MV-4-11 (cell line): ENCODE results near the gene P2RX3.
"Not testable (repeated sequence)": the region's sequence is repeated elsewhere in the genome, so short reads cannot be mapped to it uniquely, and the experiment has no call there.

Experiments used
- DNase-seq: peaks from one replicate; lab custom pipeline; 2025; lab: John Stamatoyannopoulos, UW

Gene P2RX3

DNA sequence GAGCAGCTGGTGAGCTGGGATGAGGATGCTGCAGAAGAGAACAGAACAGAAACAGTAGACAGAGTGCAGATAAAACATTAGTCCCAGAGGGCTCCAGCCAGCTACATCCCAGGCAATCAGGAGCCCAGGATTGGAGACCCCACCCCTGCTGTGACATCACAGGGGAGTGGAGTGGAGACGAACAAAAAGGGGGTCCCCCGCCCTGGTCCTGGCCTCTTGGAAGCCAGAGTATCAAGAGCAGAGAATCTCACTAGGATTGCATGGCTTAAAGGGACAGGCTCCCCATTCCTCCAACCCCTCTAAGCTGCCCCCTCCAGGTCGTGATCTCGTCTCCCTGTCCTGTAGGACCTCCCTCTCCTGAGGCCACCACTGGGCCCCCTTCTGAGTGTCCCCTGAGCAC, at the start of gene P2RX3:
TSS of gene P2RX3 (plus strand) at position 211 of the 400 bp plus-strand sequence. CDS start 199 bp downstream, outside the sequence.
- no peak for DNase-seq

GRCh38 chr11:57288771-57289579, 49.2 kb upstream of the P2RX3 start:
- no peak for DNase-seq

DNA sequence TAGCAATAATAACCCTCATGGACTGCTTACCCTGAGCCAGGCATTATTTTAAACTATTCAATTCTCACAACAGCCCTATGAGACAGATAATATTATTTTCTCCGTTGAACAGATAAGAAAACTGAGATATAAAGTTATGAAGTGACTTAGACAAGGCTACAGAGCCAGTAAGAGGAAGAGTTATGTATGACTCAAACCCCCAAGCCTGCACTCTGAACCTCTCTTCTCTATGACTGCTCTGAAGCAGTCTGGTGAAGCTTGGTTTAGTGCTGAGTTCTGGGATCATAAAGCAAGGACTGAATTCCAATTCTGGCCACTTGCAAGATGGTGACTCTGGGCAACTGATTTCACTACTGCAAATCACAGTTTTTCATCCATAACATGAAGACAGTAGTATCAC, 47.9 kb upstream of the P2RX3 start:
- no peak for DNase-seq

DNA sequence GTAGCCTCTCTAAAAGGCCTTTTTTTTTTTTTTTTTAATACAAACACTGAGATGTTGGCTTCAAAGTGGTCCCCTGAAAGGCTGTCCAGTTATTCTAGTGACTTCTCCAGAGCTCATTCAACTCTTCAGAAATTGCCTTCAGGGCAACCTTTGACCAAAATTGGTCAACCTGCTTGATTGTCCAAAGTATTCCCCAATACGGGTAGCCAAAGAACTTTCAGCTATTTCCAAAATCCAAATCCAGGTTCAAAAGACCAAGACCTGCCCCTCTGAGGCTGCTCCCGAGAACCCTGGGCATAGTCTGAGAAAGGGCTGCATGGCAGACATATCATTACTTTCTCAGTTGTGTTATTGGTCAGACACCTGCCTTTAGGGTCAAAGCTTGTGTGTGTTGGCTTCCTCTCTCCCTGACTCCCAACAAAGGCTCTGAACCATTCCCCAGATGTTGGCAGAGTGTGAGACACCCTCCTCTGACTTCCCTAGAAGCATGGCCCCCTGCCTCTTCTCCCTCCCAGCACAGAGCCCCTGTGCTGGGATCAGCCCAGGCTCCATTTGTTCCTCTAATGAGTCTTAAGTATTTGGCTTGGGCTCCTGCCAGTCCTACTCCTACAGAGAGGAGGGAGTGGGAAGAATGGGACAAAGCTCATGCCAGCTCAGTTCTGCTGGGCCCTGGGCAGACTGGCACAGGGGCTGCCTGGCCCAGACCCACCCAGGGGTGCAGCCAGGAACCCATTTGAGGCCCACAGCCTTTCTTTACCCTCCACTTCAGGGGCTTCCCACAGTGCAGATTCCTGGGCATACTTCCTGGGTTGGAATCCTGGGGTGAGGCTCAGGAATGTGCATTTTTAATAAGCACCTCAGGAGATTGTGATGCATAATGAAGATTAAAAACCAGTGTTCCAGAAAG, 43.7 kb upstream of the P2RX3 start:
- DNase-seq = no peak

DNA sequence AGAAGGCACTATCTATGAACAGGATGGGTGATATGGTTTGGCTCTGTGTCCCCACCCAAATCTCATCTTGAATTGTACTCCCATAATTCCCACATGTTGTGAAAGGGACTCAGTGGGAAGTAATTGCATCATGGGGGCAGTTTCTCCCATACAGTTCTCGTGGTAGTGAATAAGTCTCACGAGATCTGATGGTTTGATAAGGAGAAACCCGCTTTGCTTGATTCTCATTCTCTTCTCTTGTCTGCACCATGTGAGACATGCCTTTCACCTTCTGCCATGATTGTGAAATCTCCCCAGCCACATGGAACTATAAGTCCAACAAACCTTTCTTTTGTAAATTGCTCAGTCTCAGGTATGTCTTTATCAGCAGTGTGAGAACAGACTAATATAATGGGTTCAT, 41.9 kb upstream of the P2RX3 start:
- DNase-seq = not testable (repeated sequence)

DNA sequence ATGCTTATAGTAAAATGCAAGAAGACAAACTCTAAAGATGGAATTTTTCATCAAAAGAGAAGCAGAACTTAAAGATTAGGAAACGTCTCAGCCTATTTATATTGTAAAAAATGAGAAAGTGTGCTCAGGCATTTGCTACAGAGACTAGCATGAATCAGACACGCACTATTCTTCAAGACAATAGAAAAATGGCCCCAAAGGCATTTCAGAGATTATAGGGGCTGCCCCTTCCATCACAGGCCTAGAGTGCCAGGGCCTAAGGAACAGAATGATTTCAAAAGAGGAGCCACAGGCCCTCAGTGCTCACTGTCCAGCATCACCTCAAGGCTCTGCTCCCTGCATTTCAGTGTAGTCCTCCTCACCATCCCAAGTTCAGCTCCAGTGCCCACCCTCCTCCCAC, 40.9 kb upstream of the P2RX3 start:
- DNase-seq = no peak

DNA sequence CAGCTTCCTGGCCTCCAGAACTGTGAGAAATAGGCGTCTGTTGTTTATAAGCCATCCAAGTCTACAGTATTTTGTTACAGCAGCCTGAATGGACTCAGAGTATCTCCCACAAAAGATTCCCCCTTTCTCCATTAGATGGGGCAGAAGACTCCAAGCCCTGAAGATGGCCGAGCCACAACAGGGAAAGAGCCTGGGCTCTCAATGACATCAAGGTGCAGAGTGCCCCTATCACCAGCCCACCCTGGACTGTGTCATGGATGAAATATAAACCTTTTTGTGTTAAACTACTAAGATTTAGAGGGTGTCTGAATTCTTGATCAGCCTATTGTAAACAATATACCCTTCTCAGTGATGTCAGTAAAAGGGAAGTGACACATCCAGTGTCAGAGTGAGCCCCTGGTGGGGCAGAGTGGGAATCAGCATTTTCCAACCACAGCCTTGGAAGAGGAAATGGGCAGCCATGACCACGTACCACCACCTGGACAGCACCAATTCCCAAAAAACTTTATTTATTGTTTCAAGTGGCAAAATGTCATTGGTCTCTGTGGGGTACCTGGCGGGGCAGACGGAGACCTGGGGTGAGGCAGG, 38.9 kb upstream of the P2RX3 start:
- no peak for DNase-seq

DNA sequence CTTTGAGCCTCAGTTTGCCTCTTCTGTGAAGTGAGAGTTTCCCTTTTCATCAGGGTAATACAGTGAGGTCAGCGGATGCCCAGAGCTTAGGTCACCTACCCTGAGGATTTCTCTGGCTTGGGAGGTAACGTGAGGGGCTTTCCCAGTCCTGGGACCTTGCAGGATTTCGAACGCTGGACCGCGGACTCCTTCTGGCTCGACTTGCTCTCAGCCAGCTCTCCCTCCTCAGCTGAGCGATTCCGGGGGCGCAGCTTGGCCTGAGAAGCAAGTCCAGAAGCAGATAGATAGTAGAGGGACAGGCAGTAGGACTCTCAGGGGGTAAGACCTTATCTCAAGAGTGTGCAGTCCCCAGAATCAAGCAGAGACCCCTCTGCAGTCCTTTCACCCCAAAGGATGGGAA, 37.4 kb upstream of the P2RX3 start:
- DNase-seq = no peak

GRCh38 chr11:57301711-57302423, 36.3 kb upstream of the P2RX3 start:
- no peak for DNase-seq

DNA sequence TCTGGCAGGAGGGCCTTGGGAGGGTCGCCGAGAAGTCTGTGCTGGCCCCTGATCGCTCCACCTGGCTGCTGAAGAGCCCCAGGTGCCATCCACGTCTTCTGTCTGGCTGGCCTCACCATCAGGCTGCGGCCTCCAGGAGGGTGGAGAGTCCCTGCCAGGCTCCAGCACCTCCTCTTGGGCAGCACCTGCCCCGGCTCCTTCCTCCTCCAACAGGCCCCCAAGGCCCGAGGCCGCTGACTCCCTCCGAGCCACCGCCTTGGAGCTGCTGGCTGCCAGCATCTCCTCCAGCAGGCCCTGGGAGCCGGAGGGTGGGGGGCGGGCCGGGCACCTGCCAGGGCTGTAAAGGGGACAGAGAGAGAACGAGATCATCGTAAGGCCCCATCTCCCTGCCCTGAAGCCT, 35.7 kb upstream of the P2RX3 start:
- DNase-seq = no peak

- no peak for DNase-seq
These were observed 34.7 kb upstream of the P2RX3 start for GRCh38 chr11:57303280-57303989.

- no peak for DNase-seq
These were observed 34.1 kb upstream of the P2RX3 start for GRCh38 chr11:57303990-57304579.

GRCh38 chr11:57305523-57305922, 32.6 kb upstream of the P2RX3 start:
- DNase-seq = no peak

GRCh38 chr11:57306161-57306876, 31.8 kb upstream of the P2RX3 start:
- no peak for DNase-seq

- no peak for DNase-seq
These were observed 31.1 kb upstream of the P2RX3 start for GRCh38 chr11:57306940-57307565.

GRCh38 chr11:57307666-57308270, 30.4 kb upstream of the P2RX3 start:
- no peak for DNase-seq

DNA sequence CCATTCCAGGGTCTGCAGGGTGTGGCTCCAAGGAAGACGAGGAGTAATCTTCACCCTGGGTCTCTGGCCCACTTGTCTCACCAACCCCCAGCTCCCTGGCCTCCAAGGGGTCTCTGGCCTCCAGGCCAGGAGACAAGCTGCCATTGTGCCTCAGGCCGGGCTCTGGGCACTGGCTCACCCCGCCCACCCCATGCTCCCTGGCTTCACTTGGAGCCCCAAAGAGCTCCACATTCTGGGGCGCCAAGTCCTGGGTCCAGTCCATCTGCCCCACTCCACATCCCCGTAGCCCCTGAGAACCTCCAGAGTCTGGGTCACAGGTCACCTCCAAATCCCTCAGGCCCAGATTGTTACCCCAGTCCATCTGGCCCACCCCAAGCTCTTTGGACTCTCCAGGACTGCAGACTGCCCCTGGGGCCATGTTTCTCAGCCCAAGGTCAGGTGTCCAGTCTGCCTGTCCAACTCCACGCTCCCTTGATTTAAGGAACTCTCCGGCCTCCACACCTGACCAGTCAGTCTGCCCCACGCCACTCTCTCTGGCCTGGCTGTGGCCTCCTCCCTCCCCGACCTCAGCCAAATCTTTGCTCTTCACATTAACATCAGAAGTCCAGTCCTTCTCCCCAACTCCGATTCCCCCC, 29.6 kb upstream of the P2RX3 start:
- no peak for DNase-seq

DNA sequence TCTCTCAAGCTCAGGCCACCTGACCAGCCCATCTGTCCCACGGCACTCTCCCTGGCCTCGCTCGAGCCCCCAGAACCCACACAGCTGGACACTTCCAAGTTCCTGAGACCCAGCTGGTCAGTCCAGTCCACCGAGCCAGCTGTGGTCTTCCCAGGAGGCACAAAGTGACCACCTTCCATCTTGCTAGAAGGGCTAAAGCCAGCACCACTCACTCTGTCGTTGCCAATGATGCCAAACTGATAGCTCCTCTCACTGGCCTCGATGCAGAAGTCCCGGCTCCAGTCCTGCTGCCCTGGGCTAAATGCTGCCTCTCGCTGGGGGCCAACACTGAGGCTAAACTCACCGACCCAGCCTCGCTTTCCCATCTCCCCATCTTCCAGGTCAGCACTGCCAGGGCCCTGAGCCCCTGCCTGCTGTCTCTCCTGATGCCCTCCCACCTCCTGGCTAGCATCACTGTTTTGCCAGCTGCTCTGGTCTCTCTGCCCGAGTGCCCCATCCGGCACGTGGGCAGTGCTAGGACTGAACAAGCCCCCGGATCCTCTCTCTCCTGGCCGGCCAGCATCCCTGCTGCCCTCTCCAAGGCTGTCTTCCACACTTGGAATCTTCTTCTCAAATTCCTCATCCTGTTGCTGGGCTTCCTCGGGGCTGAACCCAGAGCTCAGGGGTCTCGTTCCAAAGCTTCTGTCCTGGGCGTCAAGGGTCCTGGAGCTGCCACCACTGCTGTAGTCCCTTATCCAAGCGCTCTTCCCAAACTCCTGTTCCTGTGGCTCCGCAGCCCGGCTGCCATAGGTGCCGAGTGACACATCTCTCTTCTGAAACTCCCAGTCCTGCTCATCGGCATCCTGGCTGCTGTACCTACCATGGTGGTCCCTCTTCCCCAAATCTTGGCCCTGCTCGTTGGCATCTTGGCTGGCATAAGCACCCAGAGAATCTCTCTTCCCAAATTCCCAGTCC, 28.8 kb upstream of the P2RX3 start:
- no peak for DNase-seq
